ENCODE data around the gene KLHDC8B.

Gene KLHDC8B

GRCh38 chr3:49161197-49161596 is 10.2 kb upstream of the KLHDC8B start:
- no peak for DNase-seq

- DNase-seq, result no peak
Measured at GRCh38 chr3:49161808-49162530, 9.4 kb upstream of the KLHDC8B start.

DNA sequence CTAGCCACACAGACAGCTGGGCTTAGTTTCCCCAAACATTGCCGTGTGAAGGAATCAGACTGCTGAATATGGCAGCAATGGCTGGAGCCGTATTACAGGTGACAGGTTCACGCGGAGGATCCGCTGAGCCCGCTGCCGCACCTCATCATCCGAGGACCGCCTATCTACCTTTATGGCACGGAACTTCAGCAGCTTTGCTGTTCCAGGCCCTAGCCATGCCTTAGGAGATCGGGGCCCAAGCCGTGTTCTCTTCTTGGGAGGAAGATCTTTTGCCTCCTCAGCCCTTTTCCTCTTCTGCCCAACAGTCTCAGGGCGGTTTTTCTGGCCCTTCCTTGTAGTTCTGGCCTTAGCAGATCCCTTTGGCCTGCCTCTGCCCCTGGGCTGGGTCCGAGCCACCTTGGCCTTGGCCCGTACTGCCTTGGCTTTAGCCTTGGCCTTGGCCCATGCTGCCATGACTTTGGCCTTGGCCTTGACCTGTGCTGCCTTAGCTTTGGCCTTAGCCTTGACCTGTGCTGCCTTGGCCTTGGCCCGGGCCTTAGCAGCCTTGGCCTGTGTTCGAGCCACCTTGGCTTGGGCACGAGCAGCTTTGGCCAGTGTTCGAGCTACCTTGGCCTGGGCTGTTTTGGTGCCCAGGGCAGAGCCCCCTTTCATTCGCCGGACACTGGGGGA is 8.5 kb upstream of the KLHDC8B start:
- DNase-seq, result no peak

GRCh38 chr3:49163609-49164008 is 7.8 kb upstream of the KLHDC8B start:
- DNase-seq, result no peak

DNA sequence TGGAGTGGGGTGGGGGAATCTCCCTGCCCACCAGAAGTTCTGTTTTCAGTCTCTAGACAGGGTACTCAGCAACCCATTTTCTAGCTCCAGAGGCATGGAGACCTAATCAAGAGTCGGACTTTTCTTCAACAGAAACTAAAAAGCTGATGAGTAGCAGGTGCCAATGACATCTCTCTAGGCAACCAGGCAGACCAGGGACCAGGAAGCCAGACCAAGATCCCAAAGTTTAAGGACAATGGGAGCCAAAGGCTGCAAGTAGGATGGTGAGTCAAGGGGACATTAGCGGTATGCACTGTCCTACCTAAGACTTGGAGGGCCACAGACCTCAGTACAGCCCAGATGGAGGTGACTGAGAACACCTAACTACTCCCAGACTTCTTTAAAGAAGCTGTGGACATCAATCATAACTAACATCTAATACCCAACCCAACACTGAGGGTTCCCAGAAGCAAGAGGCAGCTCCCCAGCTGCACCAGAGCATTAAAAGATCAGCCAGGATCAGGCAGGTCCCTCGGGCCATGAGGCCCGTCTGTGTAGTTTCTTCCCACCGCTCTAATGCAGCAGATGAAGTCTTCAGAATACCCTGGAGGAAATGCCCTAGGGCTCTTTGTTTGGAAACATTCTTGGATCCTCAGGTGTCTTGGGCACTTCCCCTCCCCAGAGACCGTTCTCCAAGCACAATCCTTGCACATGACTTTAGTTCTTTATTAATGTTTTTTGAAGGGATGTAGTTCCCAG is 6.2 kb upstream of the KLHDC8B start:
- DNase-seq, result no peak

DNA sequence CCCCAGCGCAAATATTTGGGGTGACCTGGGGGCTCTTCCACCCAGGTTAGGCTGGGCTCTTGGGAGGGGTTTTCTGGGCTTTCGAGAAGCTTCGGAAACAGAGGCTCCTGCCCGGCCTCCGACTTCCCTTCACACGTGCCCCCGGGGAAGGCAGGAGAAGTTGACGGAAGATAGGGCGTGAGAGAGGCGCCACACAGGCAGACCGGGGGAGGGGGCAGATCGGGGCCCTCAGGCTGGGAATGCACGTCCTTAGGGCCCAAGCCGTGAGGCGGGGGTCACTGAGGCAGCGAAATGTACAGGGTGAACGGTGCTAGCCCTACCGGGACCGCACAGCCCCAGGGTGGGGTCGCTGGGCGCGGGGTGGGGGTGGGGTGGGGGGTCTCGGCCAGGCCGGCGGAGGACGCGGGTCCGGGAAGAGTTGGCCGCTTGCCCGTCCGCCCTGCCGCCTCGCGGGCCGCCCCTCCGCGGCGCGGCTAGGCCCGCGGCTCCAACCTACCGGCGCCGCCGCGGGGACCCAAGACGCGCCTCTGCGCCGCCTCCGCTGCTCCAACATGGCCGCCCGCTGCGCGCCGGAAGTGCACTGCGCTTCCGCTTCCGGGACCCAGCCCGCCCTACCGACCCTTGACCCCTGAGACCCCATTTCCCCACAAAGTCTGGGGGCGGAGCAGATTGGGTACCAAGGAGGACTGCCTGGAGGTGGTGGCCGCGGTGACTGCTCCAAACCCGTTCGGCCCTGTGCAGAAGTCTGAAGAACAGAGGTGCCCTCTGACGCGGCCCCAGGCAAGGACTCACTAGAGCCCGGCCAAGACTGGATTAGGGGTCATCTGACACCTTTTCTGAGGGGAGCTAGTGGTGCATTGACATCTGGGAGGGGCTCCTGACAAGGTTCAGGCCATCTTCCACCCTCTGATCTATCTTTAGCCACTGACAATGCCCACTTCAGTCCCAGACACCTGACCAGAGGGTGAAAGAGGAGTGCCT is 5.3 kb upstream of the KLHDC8B start, which contains the start of gene CCDC71:
CCDC71 (minus strand) TSS at position 561 of the 981 bp plus-strand sequence. CDS start 2,123 bp downstream, outside the sequence.
- peak; percentile 30 to 64 for DNase-seq

- no peak for DNase-seq
Measured at GRCh38 chr3:49166752-49167556, 4.4 kb upstream of the KLHDC8B start.

- no peak for DNase-seq
Measured at GRCh38 chr3:49170744-49171118, 667 bp upstream of the KLHDC8B start.

DNA sequence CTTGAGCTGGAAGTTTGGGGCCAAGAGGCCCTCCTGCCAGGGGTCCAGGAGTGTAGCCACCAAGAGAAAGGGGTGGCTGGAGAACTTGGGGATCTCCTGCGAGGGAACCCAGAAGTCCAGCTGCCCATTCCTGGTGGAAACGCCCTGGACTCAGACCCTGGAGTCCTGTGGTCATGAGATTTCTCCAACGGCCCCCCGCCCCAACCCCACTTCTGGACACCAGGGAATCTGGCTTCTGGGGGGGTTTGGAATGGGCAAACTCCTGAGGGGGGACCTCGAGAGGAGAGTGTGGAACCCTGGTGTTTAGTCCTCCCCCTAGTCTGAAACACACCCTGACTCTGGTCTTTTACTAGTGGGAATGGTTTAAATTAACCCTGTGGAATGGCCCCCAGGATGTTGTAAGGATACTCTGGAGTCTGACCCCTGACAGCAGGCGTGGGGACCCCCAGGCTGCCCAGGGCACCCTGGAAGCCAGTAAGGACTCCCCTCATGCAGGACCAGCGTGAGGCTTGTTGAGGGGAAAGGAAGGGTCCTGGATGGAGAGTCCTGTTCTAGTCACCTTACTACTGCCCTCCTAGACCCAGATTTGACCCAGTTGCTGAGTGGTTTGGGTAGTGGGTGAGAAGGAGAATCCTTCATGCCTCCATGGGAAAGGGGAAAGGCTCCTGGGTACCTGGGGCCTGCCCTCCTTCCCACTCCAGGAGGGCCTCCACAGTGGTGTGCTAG is 540 bp downstream of the KLHDC8B start:
- no peak for DNase-seq

DNA sequence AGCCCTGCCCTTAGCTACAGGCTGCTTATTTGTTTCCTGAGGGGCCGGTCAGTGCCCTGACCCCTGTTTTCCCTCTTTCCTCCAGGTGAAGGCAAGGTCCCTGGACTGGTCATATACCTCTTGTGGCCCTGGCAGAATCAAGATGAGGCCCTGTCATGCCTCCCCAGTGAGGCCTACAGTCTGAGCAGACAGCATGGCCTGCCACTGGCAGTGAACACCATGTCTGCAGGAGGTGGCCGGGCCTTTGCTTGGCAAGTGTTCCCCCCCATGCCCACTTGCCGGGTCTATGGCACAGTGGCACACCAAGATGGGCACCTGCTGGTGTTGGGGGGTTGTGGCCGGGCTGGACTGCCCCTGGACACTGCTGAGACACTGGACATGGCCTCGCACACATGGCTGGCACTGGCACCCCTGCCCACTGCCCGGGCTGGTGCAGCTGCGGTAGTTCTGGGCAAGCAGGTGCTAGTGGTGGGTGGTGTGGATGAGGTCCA is 1.2 kb downstream of the KLHDC8B start:
- peak in 1 of 2 experiments; percentile 7 for DNase-seq

- peak; percentile 25 to 62 for DNase-seq
Measured at GRCh38 chr3:49173116-49173791, 1.9 kb downstream of the KLHDC8B start.

DNA sequence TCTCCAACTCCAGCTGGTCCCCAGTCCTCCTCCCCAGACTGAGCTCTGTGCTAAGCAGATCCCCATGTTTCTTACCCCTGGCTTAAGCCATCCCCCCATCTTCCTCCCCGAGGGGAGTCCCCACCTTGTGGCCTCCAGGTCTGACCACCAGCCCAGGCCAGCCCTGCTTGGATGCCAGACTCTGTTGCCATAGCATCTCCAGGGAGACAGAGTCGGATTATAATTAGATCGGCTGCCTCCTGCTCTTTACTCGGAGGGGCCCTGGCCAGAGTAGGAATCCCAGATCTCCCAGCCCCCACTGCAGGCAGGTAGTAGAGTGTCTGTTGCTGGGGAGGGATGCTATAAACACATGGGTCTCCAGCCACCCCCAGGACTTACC is 2.4 kb downstream of the KLHDC8B start:
- peak in 1 of 2 experiments; percentile 1 for DNase-seq

GRCh38 chr3:49174397-49174985 is 3.1 kb downstream of the KLHDC8B start:
- DNase-seq, result no peak

DNA sequence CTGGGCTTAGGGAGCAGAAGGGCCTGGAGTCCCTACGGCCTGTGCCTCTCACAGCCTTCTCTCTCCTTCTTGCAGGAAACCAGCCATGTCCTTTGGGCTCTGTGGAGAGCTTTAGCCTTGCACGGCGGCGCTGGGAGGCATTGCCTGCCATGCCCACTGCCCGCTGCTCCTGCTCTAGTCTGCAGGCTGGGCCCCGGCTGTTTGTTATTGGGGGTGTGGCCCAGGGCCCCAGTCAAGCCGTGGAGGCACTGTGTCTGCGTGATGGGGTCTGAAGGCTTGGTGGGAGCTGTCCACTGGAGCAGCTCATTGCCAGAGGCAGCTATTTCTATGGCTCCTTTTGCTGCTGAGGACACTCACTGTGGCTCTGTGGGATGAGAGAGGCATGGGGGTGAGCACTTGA is 4.1 kb downstream of the KLHDC8B start:
- DNase-seq, result no peak

DNA sequence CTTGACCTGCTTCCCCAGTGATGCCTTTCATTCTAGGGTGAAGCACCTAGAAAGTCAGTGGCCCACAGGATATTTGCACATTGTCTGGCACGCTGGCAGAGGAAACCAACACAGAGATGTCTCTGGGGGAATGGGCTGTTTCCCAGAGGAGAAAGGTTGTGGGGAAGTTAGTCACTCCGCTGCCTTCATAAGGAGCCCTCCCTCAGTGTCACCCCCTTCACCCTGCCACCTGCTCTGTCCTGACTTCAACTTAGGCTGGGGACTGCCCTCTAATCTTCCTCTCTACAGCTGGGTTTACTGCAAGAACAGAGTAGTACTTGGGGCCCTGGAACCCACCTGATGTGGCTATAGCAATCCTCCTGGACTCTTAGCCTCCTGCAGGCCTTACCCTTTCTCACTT is 5.7 kb downstream of the KLHDC8B start:
- no peak for DNase-seq

GRCh38 chr3:49180116-49180515 is 8.7 kb downstream of the KLHDC8B start:
- no peak for DNase-seq

GRCh38 chr3:49181351-49181750 is 10.0 kb downstream of the KLHDC8B start:
- DNase-seq, result no peak

DNA sequence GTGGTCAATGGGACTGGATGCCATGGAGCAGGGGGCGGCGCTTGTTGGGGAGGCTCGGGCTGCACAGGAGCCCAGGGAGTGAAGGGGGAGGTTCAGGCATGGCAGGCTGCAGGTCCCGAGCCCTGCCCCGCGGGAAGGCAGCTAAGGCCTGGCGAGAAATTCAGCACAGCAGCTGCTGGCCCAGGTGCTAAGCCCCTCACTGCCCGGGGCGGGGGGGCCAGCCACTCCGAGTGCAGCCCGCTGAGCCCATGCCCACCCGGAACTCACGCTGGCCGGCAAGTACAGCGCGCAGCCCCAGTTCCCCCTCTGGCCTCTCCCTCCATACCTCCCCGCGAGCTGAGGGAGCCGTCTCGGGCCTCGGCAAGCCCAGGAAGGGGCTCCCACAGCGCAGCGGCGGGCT is 11.3 kb downstream of the KLHDC8B start:
- no peak for DNase-seq

DNA sequence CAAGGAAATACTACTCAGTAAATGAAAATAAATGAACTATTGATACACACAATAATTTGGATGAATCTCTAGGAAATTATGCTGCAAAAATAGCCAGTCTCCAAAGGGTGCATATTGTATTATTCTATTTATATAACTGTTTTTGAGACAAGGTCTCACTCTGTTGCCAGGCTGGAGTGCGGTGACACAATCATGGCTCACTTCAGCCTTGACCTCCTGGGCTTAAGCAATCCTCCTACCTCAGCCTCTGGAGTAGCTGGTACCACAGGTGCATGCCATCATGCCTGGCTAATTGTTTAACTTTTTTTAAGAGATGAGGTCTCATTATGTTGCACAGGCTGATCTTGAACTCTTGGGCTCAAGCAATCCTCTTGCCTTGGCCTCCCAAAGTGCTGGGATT is 12.5 kb downstream of the KLHDC8B start:
- DNase-seq, result no peak

GRCh38 chr3:49191741-49192140 is 20.3 kb downstream of the KLHDC8B start:
- DNase-seq, result no peak

All from SHP77 (cell line).